Thyroid gland (tissue), 4 donors: ENCODE data around the gene CDK5RAP2.

Experiments
- POLR2A ChIP-seq, 2 donors: fragments of 450-650 bp; IDR thresholded peaks; one replicate each; pipeline ENCODE4 v1.6.1; 2017; ENCODE audit warnings: antibody characterized with exemption in 2 of 2, mild to moderate bottlenecking in 2 of 2, moderate library complexity in 1 of 2
- TF ChIP-seq, protein P1 (sequence below), 6 experiments: fragments of 200-600 bp in 3 of 6; fragments of 450-650 bp in 3 of 6; sonication (generic) in 3 of 6; IDR thresholded peaks; one replicate each; pipeline ENCODE4 v1.5.1; 2016 to 2019; ENCODE audit warnings: antibody characterized with exemption in 6 of 6, mild to moderate bottlenecking in 2 of 6, inconsistent platforms in 1 of 6, moderate library complexity in 1 of 6

DNA sequence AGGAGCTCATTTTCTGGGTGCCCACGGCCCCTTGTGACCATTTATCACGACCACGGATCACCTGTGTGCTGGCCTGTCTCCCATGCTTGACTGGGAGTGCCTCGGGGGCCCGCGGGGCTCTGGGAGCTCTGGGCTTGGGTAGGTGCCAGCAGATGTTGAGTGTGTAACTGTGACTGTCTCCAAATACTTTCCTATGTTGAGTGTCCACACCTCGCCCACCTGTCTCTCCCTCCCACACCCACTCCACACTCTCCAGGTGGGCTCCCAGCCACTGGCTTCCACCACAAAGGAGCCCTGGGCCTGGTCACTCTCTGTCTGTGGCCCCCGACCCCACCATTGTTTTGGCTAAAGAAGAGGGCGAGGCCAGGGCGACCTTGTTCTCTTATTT, 196.4 kb downstream of the CDK5RAP2 start:
- TF ChIP-seq, protein P1, sequence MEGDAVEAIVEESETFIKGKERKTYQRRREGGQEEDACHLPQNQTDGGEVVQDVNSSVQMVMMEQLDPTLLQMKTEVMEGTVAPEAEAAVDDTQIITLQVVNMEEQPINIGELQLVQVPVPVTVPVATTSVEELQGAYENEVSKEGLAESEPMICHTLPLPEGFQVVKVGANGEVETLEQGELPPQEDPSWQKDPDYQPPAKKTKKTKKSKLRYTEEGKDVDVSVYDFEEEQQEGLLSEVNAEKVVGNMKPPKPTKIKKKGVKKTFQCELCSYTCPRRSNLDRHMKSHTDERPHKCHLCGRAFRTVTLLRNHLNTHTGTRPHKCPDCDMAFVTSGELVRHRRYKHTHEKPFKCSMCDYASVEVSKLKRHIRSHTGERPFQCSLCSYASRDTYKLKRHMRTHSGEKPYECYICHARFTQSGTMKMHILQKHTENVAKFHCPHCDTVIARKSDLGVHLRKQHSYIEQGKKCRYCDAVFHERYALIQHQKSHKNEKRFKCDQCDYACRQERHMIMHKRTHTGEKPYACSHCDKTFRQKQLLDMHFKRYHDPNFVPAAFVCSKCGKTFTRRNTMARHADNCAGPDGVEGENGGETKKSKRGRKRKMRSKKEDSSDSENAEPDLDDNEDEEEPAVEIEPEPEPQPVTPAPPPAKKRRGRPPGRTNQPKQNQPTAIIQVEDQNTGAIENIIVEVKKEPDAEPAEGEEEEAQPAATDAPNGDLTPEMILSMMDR (IDR thresholded peaks at IDR 0.05), result no peak
- TF ChIP-seq POLR2A (IDR thresholded peaks at IDR 0.05), result no peak
